ENCODE data around the gene ZFYVE28.

The ZFYVE28 gene

GRCh38 chr4:2301225-2301642, 117.2 kb downstream of the ZFYVE28 start:
- H3K4me3 ChIP-seq (ENCODE audit: low read depth, low read length): no peak overlapping the region
- in situ Hi-C loops (cut with HindIII; ENCODE audit: low sequenced_read_pairs): no loop called here
- TF ChIP-seq CTCF (IDR thresholded peaks at IDR 0.05; ENCODE audit: low read depth, low read length): no peak
- no peak for DNase-seq (ENCODE audit: low read depth, low spot score)

- TF ChIP-seq CTCF (IDR thresholded peaks at IDR 0.05; ENCODE audit: low read depth, low read length): no peak
- DNase-seq (ENCODE audit: low read depth, low spot score): no peak
- H3K4me3 ChIP-seq (ENCODE audit: low read depth, low read length): no peak overlapping the region
- in situ Hi-C loops (cut with HindIII; ENCODE audit: low sequenced_read_pairs): no loop called here
Observed at GRCh38 chr4:2300431-2301224, 117.8 kb downstream of the ZFYVE28 start.

GRCh38 chr4:2299794-2300193, 118.7 kb downstream of the ZFYVE28 start:
- no peak overlapping the region for H3K4me3 ChIP-seq (ENCODE audit: low read depth, low read length)
- in situ Hi-C loops (cut with HindIII; ENCODE audit: low sequenced_read_pairs): no loop called here
- DNase-seq (ENCODE audit: low read depth, low spot score): no peak
- TF ChIP-seq CTCF (IDR thresholded peaks at IDR 0.05; ENCODE audit: low read depth, low read length): no peak

GRCh38 chr4:2298532-2298991, 119.9 kb downstream of the ZFYVE28 start:
- no peak overlapping the region for H3K4me3 ChIP-seq (ENCODE audit: low read depth, low read length)
- no peak for TF ChIP-seq CTCF (IDR thresholded peaks at IDR 0.05; ENCODE audit: low read depth, low read length)
- no peak for DNase-seq (ENCODE audit: low read depth, low spot score)
- in situ Hi-C loops (cut with HindIII; ENCODE audit: low sequenced_read_pairs): no loop called here

- no peak overlapping the region for H3K4me3 ChIP-seq (ENCODE audit: low read depth, low read length)
- no peak for TF ChIP-seq CTCF (IDR thresholded peaks at IDR 0.05; ENCODE audit: low read depth, low read length)
- in situ Hi-C loops (cut with HindIII; ENCODE audit: low sequenced_read_pairs): no loop called here
- DNase-seq (ENCODE audit: low read depth, low spot score): no peak
Observed at GRCh38 chr4:2297606-2298531, 120.6 kb downstream of the ZFYVE28 start.
